HL-60 (cell line): ENCODE data around the gene VSNL1.

Experiments used
- CTCF ChIP-seq: IDR thresholded peaks from one replicate; pipeline ENCODE4 v1.5.1; 2011; ENCODE audit warnings: low read length, control low read depth, inconsistent platforms; ENCODE audit not compliant: insufficient read depth
- POLR2AphosphoS5 ChIP-seq: IDR thresholded peaks from 2 replicates; pipeline ENCODE4 v1.6.1; 2012; ENCODE audit warnings: low read depth
- SPI1 ChIP-seq: IDR thresholded peaks from 2 replicates; pipeline ENCODE4 v1.6.1; 2012; ENCODE audit warnings: low read depth, mild to moderate bottlenecking, borderline replicate concordance
- TF ChIP-seq, protein P1 (sequence below): IDR thresholded peaks from 2 replicates; pipeline ENCODE4 v1.6.1; 2012; ENCODE audit warnings: low read depth; ENCODE audit not compliant: insufficient replicate concordance

- TF ChIP-seq CTCF: no peak
- TF ChIP-seq, protein P1, sequence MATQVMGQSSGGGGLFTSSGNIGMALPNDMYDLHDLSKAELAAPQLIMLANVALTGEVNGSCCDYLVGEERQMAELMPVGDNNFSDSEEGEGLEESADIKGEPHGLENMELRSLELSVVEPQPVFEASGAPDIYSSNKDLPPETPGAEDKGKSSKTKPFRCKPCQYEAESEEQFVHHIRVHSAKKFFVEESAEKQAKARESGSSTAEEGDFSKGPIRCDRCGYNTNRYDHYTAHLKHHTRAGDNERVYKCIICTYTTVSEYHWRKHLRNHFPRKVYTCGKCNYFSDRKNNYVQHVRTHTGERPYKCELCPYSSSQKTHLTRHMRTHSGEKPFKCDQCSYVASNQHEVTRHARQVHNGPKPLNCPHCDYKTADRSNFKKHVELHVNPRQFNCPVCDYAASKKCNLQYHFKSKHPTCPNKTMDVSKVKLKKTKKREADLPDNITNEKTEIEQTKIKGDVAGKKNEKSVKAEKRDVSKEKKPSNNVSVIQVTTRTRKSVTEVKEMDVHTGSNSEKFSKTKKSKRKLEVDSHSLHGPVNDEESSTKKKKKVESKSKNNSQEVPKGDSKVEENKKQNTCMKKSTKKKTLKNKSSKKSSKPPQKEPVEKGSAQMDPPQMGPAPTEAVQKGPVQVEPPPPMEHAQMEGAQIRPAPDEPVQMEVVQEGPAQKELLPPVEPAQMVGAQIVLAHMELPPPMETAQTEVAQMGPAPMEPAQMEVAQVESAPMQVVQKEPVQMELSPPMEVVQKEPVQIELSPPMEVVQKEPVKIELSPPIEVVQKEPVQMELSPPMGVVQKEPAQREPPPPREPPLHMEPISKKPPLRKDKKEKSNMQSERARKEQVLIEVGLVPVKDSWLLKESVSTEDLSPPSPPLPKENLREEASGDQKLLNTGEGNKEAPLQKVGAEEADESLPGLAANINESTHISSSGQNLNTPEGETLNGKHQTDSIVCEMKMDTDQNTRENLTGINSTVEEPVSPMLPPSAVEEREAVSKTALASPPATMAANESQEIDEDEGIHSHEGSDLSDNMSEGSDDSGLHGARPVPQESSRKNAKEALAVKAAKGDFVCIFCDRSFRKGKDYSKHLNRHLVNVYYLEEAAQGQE: no peak
- no peak for TF ChIP-seq POLR2AphosphoS5
- TF ChIP-seq SPI1: no peak
Observed at GRCh38 chr2:17540093-17540812, at the start of gene VSNL1.
